ENCODE results near the gene COL15A1.

Gene COL15A1

DNA sequence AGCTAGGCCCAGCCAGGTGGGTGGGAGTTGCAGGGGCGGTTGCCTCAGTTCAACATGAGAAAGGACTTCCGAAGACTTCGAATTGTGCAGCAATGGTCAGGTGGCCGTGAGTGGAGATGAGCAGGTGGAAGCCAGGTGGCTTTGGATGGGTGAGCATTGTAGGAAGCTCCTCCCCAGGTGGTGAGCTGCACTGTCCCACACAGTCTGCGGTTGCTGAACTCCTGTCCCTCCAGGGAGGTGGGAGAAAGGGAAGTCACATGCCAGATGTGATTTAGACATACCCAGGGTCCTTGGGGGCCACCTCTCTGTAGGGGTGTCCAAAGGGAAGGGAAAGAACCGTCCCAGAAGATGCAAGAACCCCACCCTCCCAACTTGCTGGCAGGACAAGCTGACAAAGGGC, 30.4 kb downstream of the COL15A1 start:
- no peaks in the 10 kb centered on the region; the same call in 1 of the 2 replicates for H3K4me1 ChIP-seq
- in situ Hi-C loops (cut with MboI; ENCODE audit: low sequenced_read_pairs), result no loop called here
- no peak for DNase-seq (ENCODE audit: low spot score in 2 of 2)
- H3K27me3 ChIP-seq (ENCODE audit: low read depth), result peaks cover 28% of the 10 kb centered on the region
- no peak overlapping the region for H3K4me3 ChIP-seq
- H3K9me3 ChIP-seq, result no peaks in the 10 kb centered on the region
- no peaks in the 10 kb centered on the region for H3K36me3 ChIP-seq (replicated peaks)

- in situ Hi-C loops (cut with MboI; ENCODE audit: low sequenced_read_pairs), result no loop called here
- no peaks in the 10 kb centered on the region for H3K9me3 ChIP-seq
Observed at GRCh38 chr9:98974554-98974953, 30.8 kb downstream of the COL15A1 start.

DNA sequence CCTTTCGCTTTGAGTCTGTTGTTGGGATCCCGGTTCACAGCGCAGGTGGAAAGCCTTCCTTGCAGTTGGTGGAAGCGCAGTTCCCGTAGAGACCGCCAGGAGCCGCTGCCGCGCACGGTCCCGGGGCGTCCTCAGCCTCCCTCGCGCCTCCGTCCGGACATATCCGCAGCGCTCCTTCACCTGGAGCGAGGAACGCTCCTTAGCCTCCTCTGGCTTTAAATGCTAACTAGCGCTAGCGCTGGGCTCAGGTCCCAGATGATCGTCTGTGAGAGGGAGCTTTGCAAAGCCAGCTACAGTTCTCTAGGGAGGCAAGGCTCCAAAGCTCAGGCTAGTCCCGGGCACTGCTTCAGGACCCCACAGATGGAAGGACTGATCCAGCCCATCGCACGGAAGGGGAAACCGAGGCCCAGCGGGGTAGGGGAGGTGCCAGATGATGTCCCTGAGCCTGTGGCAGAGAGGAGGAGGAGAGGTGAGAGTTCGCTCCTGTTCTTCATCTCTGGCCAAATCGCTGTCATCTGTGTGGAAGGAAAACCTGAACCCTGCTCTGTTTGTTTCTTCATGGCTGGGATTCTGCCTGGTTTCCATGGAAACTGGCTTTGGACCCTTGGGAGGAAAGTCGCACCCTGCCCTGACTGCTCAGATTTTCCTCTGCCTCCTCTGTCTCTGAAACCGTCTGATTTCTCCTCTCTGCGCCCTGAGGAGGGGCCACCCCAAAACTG, 31.4 kb downstream of the COL15A1 start:
- no peaks in the 10 kb centered on the region; the same call in 1 of the 2 replicates for H3K4me1 ChIP-seq
- H3K9me3 ChIP-seq, result no peaks in the 10 kb centered on the region
- H3K4me3 ChIP-seq, result no peak overlapping the region
- H3K27me3 ChIP-seq (ENCODE audit: low read depth), result peaks cover 28% of the 10 kb centered on the region
- H3K36me3 ChIP-seq (replicated peaks), result no peaks in the 10 kb centered on the region
- in situ Hi-C loops (cut with MboI; ENCODE audit: low sequenced_read_pairs), result no loop called here
- peak; percentile 51 to 88 for DNase-seq (ENCODE audit: low spot score in 2 of 2)

More at GRCh38 chr9:98974554-98974953, 30.8 kb downstream of the COL15A1 start:
- Histone ChIP-seq H3K27me3 (ENCODE audit: low read depth) (peaks cover 28% of the 10 kb centered on the region), H3K4me3 (no peak overlapping the region), H3K36me3 (replicated peaks) (no peaks in the 10 kb centered on the region), H3K4me1 (no peaks in the 10 kb centered on the region; the same call in 1 of the 2 replicates)
- no peak for DNase-seq (ENCODE audit: low spot score in 2 of 2)

- no peak for DNase-seq (ENCODE audit: low spot score in 2 of 2)
- H3K4me3 ChIP-seq, result no peak overlapping the region
- no peaks in the 10 kb centered on the region; the same call in 1 of the 2 replicates for H3K4me1 ChIP-seq
- no peaks in the 10 kb centered on the region for H3K9me3 ChIP-seq
- H3K36me3 ChIP-seq (replicated peaks), result no peaks in the 10 kb centered on the region
- in situ Hi-C loops (cut with MboI; ENCODE audit: low sequenced_read_pairs), result no loop called here
- peaks cover 30% of the 10 kb centered on the region for H3K27me3 ChIP-seq (ENCODE audit: low read depth)
Observed at GRCh38 chr9:98975838-98976237, 32.1 kb downstream of the COL15A1 start.

- DNase-seq (ENCODE audit: low spot score in 2 of 2), result no peak
- no peaks in the 10 kb centered on the region for H3K36me3 ChIP-seq (replicated peaks)
- H3K27me3 ChIP-seq (ENCODE audit: low read depth), result peaks cover 30% of the 10 kb centered on the region
- in situ Hi-C loops (cut with MboI; ENCODE audit: low sequenced_read_pairs), result no loop called here
- H3K9me3 ChIP-seq, result no peaks in the 10 kb centered on the region
- H3K4me1 ChIP-seq, result no peaks in the 10 kb centered on the region; the same call in 1 of the 2 replicates
- H3K4me3 ChIP-seq, result no peak overlapping the region
Observed at GRCh38 chr9:98977246-98977714, 33.6 kb downstream of the COL15A1 start.

DNA sequence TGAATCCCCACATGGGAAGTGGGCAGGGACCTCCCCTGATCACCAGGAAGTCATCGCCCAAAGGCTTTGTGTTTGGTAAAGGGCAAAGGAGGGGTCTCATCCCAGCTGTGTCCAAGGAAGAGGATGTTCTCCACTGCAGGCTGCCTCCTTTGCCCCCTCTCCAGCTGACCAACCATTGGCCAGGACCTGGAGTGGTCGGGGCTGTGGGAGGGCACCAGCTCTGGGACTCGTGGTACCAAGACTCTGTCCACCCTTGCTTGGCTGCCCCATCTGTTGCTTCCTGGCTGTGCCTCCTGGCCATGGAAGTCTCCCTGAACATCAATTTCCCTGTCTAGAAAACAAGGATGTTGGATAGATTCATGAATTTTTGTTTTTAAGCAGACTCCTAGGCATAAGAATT, 34.1 kb downstream of the COL15A1 start:
- Histone ChIP-seq H3K36me3 (replicated peaks) (no peaks in the 10 kb centered on the region), H3K27me3 (ENCODE audit: low read depth) (peaks cover 25% of the 10 kb centered on the region), H3K4me1 (no peaks in the 10 kb centered on the region; the same call in 1 of the 2 replicates), H3K4me3 (no peak overlapping the region), H3K9me3 (no peaks in the 10 kb centered on the region)
- no peak for DNase-seq (ENCODE audit: low spot score in 2 of 2)
- in situ Hi-C loops (cut with MboI; ENCODE audit: low sequenced_read_pairs), result no loop called here

- peak; percentile 20 to 74 for DNase-seq (ENCODE audit: low spot score in 2 of 2)
- in situ Hi-C loops (cut with MboI; ENCODE audit: low sequenced_read_pairs), result no loop called here
- Histone ChIP-seq H3K4me3 (no peak overlapping the region), H3K9me3 (no peaks in the 10 kb centered on the region), H3K27me3 (ENCODE audit: low read depth) (peaks cover 21% of the 10 kb centered on the region), H3K4me1 (no peaks in the 10 kb centered on the region; the same call in 1 of the 2 replicates), H3K36me3 (replicated peaks) (no peaks in the 10 kb centered on the region)
Observed at GRCh38 chr9:98978231-98978681, 34.5 kb downstream of the COL15A1 start.

DNA sequence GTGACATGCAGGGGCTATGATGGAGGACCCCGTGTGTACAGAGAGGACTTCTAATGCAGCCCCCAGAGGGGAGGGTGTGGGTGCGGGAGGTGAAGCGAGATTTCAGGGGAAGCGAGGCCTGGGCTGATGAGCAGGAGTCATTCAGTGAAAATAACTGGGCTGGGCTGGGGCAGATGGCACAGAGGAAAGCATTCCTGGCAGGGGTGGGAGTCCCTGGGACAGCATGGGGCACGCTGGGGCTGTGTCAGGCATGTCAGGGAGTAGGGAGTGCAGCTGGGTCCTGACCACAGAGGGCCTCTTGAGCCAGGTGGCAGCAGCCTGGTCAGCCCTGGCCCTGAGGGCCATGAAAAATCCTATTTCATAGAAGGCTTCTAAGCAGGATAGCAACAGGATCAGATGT, 36.6 kb downstream of the COL15A1 start:
- Histone ChIP-seq H3K9me3 (no peaks in the 10 kb centered on the region), H3K4me3 (no peak overlapping the region), H3K36me3 (replicated peaks) (no peaks in the 10 kb centered on the region), H3K4me1 (no peaks in the 10 kb centered on the region; the same call in 1 of the 2 replicates), H3K27me3 (ENCODE audit: low read depth) (peaks cover 17% of the 10 kb centered on the region)
- in situ Hi-C loops (cut with MboI; ENCODE audit: low sequenced_read_pairs), result loop anchor here (10.0 kb wide), 1 partner anchor 135 kb away; no protein-coding TSS in a partner anchor
- no peak for DNase-seq (ENCODE audit: low spot score in 2 of 2)

- Histone ChIP-seq H3K4me1 (no peaks in the 10 kb centered on the region), H3K27me3 (ENCODE audit: low read depth) (peaks cover 4% of the 10 kb centered on the region; the same call in 1 of the 2 replicates), H3K4me3 (no peak overlapping the region), H3K36me3 (replicated peaks) (no peaks in the 10 kb centered on the region), H3K9me3 (no peaks in the 10 kb centered on the region)
- DNase-seq (ENCODE audit: low spot score in 2 of 2), result no peak
- in situ Hi-C loops (cut with MboI; ENCODE audit: low sequenced_read_pairs), result loop anchor here (10.0 kb wide), 1 partner anchor 139 kb away; no protein-coding TSS in a partner anchor
Observed at GRCh38 chr9:98983295-98984268, 39.9 kb downstream of the COL15A1 start.

DNA sequence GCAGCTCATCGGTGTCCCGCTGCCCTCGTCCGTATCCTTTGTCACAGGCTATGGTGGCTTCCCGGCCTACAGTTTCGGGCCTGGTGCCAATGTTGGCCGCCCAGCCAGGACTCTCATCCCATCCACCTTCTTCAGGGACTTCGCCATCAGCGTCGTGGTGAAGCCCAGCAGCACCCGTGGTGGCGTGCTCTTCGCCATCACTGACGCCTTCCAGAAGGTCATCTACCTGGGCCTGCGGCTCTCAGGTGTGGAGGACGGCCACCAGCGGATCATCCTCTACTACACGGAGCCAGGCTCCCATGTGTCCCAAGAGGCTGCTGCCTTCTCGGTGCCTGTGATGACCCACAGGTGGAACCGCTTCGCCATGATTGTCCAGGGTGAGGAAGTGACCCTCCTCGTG, 41.9 kb downstream of the COL15A1 start:
- H3K36me3 ChIP-seq (replicated peaks), result no peaks in the 10 kb centered on the region
- DNase-seq (ENCODE audit: low spot score in 2 of 2), result no peak
- no peaks in the 10 kb centered on the region for H3K9me3 ChIP-seq
- peaks cover 4% of the 10 kb centered on the region; the same call in 1 of the 2 replicates for H3K27me3 ChIP-seq (ENCODE audit: low read depth)
- H3K4me1 ChIP-seq, result no peaks in the 10 kb centered on the region
- H3K4me3 ChIP-seq, result no peak overlapping the region
- in situ Hi-C loops (cut with MboI; ENCODE audit: low sequenced_read_pairs), result loop anchor here (10.0 kb wide), 1 partner anchor 141 kb away; no protein-coding TSS in a partner anchor

DNA sequence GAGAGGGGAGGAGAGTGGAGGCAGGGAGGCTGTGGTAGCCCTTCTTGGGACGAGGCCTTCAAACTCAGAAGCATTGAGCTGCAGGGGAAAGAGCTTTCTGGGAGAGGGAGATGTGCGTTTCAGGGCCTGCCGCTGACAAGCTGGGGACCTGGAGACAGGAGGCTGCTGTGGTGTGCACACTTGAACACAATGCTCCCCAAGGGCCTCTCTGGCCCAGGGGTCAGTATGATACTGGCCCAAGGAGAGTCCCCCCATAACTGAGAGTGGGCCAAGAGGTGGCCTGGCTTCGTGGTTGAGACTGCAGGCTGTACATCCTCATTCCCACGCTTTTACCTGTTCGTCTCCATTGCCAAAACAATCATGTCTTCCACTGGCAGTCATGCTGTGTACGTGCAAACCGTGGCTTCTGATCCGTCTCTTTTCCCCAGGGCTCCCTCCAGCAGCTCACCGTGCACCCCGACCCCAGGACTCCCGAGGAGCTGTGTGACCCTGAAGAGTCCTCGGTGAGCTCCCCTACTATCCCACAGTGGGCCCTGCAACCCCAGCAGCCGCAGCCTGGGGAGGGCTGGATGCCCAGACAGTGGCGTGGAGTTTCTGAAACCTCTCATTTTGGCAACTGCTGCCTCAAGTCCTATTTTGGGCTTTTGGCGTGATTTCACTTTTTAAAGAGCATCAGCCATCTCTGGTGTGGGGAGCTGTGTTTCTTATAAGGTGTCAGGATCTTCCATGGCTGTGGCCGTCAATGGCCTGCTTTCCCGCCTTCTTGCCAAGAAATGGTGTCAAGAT, 43.4 kb downstream of the COL15A1 start:
- in situ Hi-C loops (cut with MboI; ENCODE audit: low sequenced_read_pairs), result loop anchor here (10.0 kb wide), 1 partner anchor 142 kb away; no protein-coding TSS in a partner anchor

DNA sequence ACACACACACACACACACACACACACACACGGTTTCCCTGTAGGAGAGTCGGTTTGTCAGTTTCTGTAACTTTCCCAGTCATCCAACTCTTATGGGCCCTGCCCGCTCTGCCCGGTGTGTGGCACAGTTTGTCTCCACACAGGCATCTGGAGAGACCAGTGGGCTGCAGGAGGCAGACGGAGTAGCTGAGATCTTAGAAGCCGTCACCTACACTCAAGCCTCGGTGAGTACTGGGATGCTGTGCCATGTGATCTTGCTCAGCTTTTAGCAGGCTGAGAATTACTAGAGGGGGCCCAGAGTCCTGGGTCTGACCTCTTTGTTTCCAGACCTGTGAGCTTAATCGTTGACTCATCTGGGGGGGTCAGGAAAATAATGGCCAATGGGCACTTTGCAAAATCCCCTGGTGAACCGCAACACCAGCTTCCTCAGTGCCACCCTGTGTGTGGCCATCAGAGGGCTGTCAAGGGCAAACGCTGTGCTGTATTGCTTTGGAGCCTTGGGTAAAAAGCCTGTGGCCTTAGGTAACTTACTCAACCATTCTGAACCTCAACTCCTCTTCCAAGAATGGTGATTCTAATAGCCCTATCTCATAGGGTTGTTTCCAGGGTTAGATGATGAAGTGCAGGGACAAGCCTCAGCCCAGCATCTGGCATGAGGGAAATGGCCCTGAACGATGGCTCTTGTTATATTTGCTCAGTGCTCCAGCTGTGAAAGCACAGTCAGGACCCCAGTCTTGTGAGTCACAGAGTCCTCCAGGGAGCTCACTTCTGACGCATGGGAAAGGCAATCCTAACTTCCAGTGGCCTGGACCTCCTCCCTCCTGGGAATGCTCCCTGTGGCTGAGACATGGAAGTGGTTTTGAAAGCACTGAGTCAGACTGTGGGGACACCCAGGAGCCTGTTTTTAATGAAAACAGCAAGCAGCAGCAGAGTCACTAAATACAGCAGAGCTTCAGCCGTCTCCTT, 45.6 kb downstream of the COL15A1 start:
- in situ Hi-C loops (cut with MboI; ENCODE audit: low sequenced_read_pairs), result loop anchor here (10.0 kb wide), 1 partner anchor 145 kb away; no protein-coding TSS in a partner anchor
- Histone ChIP-seq H3K9me3 (no peaks in the 10 kb centered on the region), H3K4me1 (no peaks in the 10 kb centered on the region), H3K36me3 (replicated peaks) (no peaks in the 10 kb centered on the region), H3K4me3 (no peak overlapping the region), H3K27me3 (ENCODE audit: low read depth) (no peaks in the 10 kb centered on the region)
- DNase-seq (ENCODE audit: low spot score in 2 of 2), result no peak

More for the DNA sequence above, 43.4 kb downstream of the COL15A1 start:
- DNase-seq (ENCODE audit: low spot score in 2 of 2), result no peak
- Histone ChIP-seq H3K9me3 (no peaks in the 10 kb centered on the region), H3K36me3 (replicated peaks) (no peaks in the 10 kb centered on the region), H3K4me3 (no peak overlapping the region), H3K27me3 (ENCODE audit: low read depth) (no peaks in the 10 kb centered on the region), H3K4me1 (no peaks in the 10 kb centered on the region)
